ENCODE data around the gene ITPK1.

Gene ITPK1

DNA sequence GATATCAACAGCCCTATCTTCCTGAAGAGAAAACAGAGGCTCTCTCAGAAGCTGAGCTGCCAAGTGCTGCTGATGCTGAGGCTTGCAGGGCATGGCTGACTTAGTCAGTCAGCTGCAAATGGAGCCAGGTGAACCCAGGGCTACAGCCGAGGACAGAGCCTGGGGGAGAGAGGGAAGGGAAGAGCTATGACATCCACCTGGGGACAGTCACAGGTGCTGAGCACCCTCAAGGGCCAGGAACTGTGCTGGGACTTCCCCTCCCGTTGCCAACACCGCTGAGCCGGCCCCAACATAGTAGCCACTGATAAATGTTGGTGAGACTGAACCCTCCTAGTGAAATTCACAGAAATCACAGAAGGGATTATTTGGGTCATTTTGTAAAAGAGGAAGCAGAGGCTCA is 199.5 kb downstream of the ITPK1 start:
- no peak for DNase-seq

DNA sequence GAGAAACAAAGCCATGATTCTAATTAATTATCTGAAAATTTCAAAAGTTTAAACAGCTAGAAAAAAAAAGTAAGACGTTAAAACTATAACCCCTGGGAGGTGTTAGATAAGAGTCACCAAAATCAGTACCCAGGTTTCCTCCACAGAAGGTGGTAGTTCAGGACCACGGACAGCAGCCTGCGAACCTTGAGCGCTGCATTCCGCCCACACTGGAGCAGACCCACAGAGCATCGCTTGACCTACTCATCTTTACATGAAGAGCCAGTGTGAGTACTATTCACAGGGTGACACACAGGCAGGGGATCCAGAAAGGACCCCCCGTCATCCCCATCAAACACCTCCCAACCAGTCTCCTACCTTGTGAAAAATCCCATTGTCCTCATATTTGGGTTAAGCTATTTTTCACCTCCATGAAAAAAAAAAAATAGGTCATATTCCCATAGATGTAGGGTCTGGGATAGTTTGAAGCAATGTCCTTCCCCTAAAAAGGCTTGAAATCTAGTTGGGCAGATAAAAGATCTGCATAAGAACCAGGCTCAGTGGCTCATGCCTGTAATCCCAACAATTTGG is 201.6 kb downstream of the ITPK1 start:
- no peak for DNase-seq

DNA sequence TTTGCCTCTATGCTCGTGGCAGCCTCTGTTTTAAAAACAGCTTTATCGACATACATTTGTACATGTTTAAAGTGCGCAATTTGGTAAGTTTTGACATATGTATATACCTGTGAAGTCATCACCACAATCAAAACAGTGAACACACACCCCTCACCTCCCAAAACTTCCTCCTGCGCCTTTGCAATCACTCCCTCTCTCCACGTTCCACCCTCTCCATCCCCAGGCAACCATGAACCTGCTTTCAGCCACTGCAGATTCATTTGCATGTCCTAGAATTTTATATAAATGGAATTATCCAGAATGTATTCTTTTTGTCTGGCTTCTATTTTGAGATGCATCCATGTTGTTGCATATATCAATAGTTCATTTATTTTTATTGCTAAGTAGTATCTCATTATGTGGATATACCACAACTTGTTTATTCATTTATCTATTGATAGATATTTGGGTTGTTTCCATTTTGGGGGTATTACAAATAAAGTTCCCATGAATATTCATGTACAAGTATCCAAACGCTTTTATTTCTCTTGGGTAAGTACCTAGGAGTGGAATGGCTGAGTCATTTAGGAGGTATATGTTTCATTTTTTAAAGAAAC is 208.3 kb downstream of the ITPK1 start:
- no peak for DNase-seq

DNA sequence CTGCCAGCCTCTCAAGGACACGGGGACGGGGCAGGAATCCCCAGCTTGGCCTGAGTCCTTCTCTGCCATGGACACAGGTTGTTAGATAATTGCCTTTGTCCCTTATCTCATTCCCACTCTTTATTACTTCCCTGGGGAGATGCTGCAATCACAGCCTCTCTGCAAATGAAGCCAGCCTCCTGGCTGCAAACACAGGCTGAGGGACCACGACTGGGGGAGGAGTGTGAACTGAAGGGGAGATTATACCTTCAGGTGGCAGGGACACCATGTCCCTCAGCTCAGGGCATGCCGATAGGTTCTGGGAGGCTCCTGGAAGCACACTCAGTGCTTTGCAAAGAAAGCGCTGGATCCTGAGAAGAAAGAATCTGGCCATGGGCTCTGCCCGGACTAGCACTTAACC is 208.9 kb downstream of the ITPK1 start:
- no peak for DNase-seq

DNA sequence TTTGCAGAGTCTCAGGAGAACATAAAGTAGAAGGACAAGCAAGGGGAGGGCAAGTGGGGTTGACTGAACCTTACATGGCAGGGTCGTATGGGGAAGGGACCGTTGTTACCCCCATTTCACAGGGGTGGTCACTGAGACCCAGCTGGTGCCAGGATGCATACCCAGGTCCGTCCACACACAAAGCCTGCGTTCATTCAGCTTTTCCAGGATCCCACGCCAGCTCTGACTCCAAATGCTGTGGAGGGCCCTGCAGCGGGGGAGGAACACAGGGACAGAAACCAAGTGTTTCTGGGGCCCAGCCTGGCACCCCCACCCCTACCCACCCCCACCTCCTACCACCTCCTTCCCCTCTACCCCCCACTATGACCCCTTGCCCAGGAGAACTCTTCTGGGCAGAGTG is 209.3 kb downstream of the ITPK1 start:
- DNase-seq = no peak

DNA sequence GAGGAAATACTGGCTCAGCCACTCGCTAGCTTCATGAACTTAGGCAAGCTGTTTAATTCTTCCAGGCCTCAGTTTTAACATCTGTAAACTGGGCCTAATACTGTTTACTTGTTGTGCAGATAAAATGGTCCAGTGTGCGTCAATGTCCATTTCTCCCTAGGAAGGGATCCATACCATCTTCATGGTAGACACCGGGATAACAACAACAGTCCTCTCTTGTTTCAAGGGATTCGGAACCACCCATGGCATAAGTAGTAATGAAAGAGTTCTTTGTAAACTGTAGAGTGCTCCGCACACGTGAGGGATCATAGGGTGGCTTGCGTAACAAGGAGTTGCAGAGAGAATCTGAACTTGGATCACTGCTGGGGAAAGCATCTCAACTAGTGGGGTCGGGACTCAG is 210.1 kb downstream of the ITPK1 start:
- no peak for DNase-seq

DNA sequence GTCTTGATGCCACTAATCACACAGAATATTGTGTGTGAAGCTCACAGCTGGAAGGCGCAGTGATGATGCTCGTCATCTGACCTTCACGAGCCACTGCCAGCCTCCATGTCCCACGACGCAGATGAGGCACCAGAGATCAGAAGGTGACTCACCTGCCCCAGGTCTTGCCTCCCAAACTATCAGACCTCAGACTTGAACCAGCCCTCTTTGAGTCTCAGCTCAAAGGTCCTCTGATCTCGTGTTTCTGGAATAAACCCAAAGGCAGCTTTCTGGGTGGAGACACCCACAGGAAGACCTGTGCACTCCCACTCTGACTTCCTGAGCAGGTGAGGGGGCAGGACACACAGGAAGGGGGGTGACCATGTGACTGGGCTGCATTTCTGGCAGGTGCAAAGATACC is 212.4 kb downstream of the ITPK1 start:
- DNase-seq = no peak

DNA sequence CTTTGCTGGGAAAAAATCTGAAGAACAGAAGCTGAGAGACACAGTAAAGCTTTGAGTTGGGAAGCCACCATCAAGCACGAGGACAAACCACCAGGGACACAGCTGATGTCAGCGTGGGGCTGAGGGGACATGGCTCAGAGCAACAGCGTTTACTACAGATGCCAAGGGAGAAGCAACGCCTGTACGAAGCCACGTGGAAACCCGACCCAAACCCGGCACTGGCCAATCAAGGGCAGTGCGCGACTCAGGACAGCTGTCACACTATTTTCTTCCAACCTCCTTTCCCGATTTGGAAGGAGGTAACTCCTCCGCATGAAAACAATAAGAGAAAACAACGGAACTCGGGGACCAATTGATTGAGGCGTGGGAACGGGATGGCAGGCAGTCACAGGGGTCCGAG is 213.0 kb downstream of the ITPK1 start:
- DNase-seq = no peak

DNA sequence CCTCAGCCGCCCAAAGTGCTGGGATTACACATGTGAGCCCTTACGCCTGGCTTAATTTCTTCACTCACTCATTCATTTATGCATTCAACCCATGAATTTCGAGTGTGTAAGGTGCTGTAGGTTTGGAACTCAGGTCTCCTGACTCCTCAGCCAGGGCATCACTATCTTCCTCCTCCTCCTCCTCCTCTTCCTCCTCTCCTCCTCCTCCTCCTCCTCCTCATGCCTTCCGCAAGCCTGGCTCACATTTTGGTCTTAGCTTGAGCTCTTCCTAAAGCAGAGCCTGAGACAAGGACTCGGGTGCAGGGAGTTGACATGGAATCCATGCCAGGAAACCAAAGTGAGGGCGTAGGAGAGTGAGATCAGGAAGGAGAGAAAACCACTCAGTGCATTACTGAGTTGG is 213.5 kb downstream of the ITPK1 start:
- no peak for DNase-seq

DNA sequence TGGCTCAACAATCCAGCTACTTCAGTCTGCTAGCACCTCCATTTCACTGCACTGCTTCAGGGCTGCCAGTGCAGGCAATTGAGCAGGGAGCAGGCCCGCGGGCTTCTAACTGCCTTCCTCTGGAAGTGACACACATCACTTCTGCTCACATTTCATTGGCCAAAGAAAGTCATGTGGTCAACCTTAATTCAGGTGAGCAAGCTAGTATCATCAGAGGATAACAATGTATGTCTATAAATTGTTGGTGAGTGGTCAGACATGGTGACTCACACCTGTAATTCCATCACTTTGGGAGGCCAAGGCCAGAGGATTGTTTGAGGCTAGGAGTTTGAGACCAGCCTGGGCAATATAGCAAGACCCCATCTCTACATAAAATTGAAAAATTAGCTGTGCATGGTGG is 215.1 kb downstream of the ITPK1 start:
- DNase-seq = no peak

DNA sequence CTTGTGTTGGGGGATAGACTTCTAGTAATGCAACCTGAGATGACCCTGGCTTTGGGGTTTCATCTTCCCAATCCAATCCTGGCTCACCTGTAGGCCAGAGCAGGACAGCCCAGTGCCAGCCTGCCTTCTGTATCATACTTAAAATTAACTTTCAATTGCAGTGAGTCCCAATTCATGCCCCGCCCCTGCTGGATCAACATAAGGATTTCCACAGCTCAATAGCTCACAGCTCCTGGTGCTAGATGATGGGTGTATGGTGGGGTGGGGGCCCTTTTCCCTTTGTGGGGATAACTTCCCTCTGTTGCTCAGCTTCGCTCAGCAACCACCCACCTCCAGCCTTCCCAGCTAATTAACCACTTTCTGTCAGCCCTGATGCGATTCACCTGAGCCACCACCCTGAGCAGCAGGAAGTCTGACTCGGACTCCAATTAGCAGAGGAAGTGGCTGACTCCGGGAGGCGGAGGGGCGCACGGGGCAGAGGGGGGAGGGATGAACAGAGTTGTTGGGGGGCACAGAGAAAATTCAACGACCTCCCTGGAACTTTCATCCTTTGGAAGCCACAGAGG is 217.1 kb downstream of the ITPK1 start:
- peak; percentile 25 for DNase-seq

DNA sequence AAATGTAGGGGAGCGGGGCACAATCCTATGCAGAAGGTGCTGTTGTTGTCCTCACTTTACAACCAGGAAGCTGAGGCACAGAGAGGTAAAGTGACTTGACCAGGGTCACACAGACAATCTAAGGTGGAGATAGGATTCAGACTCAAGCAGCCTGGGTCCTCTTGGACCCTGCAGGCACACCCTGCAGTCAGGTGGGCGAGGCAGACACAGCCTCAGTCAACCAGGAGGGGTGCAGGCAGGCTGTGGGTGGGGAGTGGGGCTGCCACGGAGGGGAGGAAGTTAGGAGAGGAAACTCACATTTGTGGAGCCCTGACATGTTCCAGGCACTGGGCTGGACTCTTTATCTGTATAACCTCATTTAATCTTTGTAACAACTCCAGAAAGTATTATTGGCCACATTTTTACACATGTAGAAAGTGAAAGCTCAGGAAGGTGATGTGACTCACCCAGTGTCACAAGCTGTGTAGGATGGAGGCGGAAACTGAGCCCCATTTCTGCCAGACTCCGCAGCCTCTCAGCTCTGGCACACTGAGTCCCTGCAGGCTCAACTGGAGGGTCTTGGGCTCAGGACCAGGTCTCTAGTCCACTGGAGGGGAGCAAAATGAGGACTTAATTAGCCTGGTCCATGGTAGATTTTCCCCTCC is 217.7 kb downstream of the ITPK1 start:
- DNase-seq = no peak

DNA sequence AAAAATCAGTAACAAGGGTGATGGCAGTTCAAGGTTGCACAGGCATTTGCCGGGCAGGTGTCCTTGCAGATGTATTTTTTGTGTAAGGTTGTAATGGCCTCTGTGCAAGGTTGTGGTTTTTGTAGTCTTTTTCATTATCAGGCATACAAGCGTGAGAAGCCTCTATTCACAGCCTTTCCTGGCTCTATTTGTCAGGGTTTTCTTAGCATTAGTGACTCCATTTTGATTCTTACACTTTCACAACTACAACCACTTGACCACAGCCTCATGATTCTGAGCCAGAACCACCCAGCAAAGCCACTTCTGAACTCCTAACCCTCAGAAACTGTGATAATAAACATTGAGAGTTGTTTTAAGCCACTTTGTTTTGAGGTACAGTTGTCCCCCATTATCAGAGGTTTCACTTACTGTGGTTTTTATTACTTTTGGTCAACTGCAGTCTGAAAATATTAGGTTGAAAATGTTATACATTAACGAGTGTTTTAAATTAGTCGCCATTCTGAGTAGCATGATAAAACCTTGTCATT is 220.3 kb downstream of the ITPK1 start:
- DNase-seq = no peak

DNA sequence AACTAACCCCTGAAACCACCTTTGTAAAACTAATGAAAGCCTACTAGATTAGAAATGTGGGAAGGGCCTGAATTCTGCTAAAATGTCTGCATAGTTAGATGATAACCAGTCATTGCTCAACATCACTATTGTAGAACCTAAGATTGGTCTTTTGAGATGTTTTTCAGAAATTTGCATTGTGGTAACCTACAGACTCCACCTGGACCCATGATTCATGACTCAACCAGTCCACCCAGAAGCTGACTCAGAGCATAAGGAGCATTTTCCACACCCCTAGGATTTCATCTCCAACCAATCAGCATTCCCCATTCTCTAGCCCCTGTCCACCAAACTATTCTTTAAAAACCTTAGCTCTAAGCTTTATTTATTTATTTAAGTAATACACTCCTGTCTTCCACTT is 223.1 kb downstream of the ITPK1 start:
- DNase-seq = no peak

DNA sequence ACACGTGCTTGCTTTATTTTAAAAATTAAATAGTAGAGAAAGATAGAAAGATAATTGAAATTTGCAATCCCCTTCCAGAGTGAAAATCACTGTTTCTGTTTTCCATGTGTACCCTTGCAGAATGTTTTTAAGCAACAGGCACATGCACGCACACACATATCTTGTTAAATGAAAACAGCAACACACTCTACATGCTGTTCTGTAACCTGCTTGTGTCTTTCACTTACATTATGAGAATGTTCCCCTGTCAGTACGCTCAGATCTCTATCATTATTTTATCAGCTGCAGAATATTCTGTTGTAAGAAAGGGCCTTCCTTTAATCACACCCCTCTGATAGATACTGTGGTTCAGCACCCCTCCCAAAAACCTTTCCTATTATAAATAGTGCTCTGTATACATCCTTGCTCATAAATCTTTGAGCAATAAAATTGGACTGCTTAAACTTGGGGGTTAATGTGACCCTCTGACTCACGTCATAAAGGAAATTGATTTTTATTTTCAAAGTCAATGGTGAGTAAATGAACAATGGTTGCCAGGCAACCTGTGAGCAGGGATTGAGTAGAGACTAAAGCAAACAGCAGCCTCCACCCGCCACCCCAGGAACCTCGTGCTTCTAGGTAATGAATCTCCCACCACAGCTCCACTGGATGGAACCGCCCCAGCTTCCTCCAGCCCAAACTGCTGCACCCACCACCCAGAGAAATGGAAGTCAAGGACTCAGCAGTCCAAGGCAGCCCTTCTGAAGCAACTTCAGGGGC is 224.7 kb downstream of the ITPK1 start:
- DNase-seq = peak; percentile 98

DNA sequence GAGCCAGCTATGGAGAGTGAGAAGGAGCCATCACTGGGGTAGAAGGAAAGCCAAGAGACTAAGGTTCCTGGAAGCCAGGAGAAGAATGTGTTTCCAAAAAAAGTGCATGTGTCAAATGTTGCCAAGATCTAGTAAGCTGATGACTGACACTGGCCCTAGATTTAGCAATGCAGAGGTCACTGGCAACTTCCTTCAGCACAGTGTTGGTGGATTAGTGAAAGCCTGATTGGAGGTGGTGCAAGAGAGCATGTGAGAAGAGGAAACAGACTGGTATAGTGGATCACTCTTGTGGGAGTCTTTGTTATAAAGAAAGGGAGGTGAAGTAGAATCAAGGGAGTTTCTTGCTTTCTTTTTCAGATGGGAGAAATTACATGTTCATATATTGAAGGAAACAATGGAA is 226.8 kb downstream of the ITPK1 start:
- DNase-seq = no peak

DNA sequence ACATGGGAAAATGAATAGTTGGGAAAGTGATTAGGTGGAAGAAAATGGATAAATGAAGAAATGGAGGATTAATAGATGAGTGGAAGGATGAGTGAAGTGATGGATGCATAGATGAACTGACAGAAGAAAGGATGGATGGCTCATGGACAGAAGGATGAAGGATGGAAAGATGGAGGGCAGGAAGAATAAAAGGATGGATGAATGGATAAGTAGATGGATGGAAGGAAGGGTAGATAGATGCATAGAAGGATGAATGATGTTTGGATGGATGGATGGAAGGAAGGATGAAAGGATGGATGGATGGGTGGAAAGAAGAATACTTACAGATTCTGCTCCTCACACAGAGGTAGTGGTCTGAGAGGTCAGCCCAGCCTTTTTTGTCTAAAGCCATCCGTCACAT is 228.6 kb downstream of the ITPK1 start:
- DNase-seq = no peak

All from NCI-H748 treated with DMSO at 0.1 percent for 48 hours (cell line).